ENCODE measurements around the gene RIN3.
"Not testable (repeated sequence)": the region's sequence is repeated elsewhere in the genome, so short reads cannot be mapped to it uniquely, and the experiment has no call there.

The RIN3 gene

DNA sequence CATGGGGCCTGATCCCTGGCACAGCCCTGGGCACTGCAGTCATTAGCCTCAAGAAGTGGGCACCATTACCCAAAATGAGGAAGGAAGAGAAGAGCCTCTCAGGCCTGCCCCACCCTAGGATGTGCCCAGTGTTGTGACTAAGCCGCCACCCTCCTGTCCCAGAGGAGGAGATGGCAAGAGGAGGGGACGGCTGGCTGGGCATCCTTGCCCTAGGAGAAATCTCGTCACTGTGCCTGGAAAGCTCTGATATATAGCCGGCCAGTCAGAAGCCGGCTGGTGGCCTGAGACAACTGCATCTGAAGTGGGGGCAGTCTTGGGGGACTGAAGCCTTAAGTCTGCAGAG lies 119.7 kb downstream of the RIN3 start:
- DNase-seq, result no peak

DNA sequence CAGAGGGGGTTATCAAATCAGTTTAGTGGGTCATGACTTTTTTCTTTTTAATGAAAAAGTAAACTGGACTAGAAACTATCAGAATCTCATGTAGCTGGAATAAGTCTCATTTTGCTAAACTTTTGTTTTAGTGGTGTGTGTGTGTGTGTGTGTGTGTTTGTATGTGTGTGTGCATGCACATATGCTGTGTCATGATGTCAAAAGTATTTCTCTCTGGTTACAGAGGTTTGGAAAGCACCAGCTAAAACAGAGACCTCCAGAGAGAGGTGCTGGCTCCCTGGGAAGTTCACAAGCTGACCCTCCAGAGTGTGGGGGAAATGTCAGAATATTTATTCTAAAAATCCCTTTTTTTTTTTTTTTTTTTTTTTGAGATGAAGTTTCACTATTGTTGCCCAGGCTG lies 120.1 kb downstream of the RIN3 start:
- no peak for DNase-seq

DNA sequence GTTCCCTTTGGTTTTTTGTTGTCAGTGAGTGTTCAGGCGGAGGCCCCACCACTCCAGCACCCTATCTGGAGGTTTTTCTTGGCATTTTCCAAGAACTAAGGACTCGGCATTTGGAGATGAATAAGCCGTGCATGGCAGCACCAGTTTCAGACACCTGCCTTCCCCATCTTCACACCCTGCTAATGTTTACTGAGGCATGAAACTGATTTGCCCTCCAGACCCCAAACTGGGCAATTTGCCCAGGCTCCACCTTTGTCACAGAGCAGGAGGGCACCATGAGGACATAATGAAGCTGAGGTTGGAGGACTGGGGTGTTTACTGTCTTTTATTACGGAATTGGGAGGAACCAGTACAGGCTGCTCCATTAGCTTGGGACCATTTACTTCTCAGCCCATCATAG lies 121.5 kb downstream of the RIN3 start:
- DNase-seq, result no peak

DNA sequence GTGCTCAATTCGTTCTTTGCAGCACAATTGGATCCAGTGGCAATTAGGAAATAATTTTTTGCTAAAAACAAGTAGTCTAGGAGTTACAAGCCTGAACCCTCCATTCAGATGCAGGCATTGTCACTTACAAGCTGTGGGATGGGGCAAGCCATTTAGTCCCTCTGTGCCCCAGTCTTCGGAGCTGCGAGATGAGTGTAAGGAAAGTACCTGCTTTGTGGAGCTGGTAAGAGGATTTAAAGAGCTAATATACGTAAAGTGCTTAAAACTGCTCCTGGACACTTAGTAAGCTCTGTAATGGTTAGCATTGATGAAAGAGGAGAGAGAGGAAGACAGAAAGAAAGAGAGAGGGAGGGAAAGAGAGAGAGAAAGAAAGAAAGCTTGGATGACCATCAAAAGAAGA lies 122.3 kb downstream of the RIN3 start:
- DNase-seq, result no peak

DNA sequence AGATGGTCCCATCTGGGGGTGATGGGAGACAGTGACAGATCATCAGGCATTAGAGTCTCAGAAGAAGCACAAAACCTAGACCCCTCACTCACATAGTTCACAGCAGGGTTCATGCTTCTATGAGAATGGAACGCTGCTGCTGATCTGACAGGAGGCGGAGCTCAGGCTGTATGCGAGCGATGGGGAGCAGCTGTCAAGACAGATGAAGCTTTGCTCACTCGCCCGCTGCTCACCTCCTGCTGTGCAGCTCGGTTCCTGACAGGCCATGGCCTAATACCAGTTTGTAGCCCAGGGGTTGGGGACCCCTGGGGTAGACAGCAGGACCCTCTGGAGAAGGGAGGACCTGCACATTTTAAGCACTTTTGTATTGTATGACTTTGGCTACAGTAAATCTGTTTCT lies 123.6 kb downstream of the RIN3 start:
- DNase-seq, result no peak

DNA sequence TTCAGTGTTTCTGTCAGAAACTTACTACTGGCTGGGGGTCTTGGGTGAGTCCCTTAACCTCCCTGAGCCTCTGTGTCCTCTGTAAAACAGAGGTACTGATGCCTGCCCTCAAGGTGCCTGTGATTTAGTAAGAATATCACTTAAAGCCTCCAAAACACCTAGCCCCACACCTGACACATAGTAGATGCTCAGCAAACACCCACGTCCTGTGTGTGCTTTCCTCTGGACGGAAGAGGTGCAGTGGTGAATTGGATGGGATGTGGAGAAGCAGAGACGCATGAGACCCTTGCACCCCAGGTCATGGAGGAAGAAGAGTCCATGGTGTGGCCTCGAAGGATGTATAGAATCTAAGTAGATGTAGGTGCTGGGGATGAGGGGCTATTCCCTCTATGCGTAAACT lies 124.3 kb downstream of the RIN3 start:
- DNase-seq, result no peak

DNA sequence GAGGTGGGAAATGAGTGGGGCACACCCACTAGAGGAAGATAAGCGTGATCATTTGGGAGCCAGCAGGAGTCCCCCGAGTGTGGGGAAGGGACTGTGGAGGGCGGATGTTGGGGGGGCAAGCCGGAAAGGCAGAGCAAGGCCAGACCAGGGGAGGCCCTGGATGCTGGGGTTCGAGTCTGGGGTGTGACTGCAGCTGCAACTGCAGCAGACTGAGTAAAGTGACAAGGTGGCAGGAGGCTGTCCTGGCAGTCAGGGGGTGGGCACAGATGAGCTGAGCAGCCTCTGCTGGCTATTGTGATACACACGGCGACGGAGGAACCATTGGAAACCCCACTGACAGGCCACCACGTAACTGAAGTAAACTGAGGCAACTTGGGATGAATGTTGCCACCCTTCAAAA lies 124.7 kb downstream of the RIN3 start:
- DNase-seq, result no peak

DNA sequence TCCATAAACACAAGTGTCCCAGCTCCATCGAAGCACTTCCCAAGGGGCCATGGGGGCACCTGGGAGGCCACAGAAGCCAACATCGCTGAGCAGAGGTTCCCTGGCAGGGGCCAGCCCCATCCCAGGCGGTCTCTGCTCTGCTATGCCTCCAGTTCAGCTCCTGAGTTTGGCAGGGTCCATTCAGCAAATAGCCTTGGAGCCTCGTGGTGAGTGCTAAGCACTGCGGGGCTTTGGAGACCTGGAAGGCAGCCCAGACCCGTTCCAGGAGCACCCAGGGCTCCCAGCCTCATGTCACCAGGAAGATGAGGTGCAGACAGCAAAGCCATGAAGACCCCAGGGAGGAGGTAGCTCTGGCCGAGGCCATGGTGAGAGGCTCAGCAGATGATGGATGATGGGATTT lies 125.3 kb downstream of the RIN3 start:
- no peak for DNase-seq

DNA sequence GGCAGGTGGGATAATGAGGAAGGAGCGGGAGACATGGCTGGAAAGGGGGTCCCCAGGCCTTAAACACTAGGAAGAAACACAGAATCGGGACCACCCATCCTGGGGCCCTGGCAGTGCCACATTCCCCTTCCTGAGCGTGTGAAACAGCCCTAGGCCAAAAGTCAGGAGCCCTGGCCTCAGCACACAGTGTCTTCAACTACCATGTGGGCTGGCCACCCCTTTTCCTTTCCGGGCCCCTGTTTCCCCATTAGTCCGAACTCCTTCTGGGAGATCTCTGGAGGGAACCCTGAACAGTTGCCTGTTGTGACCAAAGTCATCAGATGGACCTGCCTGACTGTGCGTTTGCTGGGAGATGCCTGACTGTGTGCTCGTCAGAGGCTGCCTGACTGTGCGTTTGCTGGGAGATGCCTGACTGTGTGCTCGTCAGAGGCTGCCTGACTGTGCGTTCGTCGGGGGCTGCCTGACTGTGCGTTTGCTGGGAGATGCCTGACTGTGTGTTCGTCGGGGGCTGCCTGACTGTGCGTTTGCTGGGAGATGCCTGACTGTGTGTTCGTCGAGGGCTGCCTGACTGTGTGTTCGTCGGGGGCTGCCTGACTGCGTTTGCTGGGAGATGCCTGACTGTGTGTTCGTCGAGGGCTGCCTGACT lies 126.0 kb downstream of the RIN3 start:
- not testable (repeated sequence) for DNase-seq

DNA sequence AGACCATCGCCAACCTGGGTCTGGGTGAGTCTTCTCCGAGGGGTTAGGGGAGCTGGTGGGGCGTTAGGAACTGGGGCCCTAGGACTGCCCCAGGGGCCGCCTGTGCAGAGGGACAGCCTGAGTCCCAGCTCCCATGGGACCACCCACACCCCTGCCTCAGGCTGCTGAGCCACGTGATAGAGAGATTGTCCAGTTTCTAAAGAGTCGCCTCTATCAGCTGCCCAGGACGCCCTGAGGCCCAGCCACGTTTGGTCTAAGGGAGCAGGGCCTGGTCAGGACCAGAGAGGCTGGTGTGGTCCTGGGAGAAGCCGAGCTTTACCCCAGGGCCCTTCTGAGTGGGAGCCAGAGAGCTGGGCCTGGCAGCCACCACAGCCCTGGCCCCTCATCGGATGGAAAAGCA lies 127.7 kb downstream of the RIN3 start:
- no peak for DNase-seq

DNA sequence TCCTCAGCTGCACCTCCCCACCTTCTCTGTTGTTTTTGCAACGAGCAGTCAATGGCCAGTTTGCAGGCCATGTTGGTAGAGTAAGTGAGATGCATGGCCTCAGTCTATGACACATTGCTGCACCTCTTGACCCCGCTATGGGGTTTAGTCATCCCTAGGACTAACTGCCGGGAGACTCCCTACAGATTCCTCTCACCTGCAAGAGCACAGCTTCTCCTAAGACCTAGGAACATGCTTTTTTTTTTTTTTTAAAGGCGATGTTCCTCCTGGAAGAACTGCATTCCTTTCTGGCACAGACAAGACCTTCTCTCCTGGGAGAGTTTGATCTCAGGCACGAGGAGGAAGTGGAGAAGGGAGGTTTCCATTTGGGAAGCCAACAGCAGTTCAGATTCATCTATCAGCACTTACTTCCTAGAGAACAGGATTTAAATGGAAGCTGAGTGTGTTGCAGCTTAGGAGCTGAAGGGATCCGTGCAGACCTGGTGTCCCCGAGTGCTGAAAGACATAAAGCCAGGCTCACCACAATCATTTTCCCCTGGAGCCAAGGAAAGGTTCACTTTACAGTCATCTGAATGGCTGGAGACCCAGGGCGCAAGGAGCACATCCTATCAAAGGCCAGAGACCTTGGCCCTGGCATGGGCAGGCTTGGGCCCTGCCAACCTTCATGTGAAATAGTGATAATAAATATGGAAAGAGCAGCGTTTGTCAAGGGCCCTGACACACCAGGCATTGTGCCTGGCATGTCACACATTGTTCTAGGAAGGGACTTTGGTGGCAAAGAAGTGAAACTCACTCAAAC lies 130.8 kb downstream of the RIN3 start:
- DNase-seq, result no peak

DNA sequence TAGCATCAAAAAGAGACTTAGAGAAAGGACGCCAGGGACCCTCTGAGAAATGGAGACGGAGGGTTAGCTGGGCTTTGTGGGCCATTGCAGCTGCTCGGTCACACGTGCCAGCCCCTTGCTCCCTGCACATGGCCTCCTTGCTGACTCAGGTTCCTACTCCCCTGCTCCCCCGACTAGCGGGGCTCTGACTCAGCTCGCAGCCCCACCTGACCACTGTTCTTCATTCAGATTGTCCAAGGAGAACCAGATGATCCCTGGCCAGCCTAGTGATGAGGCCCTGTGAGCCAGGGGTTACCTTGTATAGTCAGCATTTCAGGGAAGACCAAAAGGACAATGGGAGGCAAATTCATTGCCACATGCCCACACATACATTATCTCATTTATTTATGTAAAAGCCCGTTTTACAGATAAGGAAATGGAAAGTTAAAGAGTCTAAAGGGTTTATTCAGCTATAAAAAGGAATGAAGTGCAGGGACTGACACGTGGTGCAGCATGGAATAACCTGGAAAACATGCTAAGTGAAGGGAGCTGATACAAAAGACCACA lies 131.5 kb downstream of the RIN3 start:
- DNase-seq, result no peak

DNA sequence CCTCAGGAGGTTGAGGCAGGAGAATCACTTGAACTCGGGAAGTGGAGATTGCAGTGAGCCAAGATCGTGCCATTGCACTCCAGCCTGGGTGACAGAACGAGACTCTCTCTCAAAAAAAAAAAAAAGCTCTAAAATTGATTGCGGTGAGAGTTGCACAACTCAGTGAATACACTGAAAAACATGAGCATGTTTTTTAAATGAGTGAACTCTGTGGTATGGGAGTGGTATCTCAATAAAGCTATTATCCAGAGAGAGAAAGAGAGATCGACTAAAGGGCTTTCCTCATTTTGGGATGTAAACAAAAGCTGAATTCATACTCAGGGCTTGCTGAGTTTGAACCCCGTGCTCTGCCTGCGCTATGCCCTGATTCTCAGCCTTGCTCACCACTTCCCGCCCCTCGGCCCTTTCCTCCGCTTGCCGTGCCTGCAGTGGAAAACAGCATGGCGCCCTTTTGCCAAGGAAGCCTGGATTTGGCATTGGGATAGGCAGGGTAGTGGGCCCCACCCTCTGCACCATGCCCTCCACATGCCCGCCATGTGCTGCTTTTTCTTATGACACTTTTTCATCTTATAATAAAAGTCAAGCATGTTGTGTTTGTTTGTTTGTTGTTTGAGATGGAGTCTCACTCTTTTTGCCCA lies 132.4 kb downstream of the RIN3 start:
- no peak for DNase-seq

DNA sequence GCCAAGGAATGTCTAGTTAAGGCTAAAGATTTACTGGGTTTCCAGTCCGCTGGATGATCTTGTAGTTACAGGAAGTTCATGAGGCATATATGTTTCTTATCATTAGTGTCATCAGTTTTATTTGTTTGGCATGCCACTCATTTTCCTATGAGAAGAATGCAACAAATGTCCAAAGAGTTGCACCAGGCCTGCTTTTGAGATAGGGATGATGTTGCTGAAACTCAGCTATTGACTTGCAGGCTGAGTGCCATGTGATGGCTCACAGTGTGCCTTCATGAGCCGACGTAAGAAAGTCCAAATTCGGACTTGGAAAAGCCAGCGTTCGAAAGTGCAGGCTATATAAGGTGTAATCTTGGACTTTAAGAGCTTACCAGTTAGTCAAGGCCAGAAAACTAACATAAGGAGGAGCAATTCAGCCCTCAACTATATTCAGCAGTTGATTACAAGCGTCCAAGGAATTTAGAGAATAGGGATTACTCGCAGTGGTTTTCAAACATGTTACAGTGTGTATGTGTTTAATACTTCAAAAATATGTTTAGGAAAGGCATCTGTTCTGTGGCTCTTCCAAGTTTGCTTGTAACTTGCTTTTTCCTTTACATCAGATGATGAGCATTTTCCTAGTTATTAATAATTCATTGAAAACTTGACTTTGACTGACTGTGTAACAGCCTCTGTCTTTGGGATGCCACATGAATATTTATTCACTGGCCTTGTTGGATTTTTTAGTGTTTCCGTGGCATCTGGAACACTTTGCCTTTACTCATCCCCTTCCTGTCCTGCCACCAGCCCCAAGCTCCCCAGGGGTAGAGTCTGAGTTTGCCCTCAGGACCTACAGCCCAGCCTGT lies 133.6 kb downstream of the RIN3 start:
- no peak for DNase-seq

DNA sequence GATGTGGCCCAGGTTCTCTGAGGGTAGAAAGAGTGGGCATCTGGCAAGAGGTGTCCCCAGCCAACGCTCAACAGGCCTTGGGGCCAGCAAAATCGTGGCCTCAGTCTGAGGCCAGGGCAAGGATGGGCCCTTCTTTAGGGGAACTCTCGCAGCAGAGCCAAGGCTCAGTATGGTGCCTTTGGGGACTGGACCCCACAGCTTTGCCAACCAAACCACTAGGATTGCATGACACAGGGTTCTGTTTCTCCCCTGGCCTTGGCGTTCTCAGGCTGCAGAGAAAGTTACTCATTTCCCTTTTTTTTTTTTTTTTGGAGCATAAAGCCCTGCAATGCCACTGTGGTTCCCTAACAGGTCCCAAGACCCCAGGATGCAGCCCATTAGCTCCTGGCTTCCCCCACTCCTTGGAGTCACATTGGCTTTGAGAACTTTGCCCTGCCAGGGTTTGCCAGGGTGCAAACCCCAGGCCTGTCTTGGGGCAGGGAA lies 134.3 kb downstream of the RIN3 start:
- no peak for DNase-seq

DNA sequence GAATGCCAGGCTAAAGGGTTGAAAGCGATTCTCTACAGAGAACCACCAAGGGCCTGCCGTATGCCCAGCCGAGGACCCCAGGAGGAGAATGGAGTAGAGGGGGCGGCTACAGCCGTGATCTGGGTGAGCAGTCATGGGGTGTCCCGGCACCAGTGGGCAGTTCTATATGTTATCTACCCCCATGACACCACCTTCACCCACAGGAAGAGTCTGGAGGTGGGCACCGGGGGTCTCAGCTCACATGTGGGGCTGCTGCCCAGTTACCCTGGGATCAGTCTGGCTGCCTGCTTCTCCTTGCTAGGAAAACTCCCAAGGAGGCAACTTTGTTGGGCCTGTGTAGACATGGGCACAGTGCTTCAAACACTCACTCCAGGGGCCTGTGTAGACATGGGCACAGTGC lies 135.5 kb downstream of the RIN3 start:
- no peak for DNase-seq

DNA sequence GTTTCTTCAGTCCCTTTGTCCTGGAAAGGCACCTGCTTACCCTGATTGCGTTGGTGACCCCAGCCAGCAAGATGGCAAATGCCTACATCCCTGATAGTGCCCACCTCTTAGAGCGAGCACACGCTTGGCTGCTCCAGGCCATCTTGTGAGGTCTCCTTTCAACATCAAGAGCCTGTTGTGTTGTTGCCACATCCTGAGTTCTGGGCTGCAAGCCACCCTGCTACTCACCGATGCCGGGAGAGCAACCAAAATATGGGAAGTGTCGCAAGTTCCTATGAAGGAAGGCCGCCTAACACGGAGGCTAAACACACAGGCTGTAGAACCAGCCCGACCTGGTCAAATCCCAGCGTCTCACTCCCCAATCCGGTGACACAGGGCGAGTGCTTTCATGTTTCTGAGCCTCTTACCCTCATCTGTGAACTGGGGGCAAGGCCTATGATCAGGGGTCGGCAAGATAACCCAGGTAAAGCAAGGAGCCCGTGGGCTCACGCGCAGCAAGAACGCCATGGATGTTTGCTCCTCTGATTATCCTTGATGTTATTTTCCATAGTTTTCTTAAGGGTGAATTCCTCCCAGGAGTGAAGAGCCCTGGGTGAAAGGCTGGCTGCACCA lies 136.5 kb downstream of the RIN3 start:
- DNase-seq, result no peak

DNA sequence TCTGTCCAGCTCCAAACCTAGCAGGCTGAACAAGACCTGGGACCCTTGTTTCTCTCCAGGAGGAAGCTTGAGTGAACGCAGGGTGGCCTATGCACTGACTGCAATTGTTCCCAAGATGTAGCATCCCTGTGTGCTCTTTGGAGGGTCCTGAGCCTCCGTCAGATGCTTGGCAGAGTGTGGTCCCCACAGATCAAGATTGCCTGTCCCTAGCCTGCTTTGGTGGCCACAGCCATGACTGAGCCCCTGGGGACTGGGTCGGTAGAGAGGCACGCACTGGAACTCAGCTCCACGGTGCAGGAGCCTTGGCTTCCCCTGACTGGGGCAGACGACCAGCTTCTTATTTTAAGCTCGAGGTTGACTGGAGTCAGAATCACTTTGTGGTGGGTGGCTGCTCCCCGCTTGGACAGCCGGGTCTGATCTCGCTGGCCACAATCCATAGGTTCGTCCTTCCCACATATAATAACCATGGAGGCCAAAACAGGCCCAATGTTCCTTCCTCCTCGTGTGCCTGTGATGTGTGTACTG lies 137.1 kb downstream of the RIN3 start:
- no peak for DNase-seq

DNA sequence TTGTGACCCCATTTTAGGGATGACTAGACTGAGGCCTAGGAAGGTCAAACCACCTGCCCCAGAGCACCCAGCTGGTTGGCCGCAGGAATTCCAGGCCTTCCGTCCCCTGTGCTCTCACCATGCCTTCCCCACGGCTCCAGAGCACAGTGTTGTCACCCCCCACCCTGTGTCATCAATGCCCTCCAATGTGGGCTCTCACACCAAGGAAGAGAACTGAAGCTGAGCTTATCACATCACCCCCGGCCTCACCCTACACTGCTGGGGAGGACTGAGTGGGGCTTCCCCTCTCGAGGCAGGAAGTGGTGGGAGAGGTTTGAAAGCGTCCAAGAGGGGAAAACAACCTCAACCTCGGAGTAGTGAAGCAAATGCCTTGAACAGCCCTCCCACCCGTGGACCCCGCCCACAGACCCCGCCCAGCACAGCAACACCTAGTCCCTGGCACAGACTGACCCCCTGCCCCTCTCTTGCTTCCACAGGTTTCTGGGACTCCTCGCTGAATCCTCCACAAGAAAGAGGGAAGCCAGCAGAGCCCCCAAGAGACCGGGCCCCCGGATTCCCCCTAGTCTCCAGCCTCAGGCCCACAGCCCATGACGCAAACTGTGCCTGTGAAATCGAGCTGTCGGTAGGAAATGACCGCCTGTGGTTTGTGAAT lies 137.7 kb downstream of the RIN3 start:
- no peak for DNase-seq

DNA sequence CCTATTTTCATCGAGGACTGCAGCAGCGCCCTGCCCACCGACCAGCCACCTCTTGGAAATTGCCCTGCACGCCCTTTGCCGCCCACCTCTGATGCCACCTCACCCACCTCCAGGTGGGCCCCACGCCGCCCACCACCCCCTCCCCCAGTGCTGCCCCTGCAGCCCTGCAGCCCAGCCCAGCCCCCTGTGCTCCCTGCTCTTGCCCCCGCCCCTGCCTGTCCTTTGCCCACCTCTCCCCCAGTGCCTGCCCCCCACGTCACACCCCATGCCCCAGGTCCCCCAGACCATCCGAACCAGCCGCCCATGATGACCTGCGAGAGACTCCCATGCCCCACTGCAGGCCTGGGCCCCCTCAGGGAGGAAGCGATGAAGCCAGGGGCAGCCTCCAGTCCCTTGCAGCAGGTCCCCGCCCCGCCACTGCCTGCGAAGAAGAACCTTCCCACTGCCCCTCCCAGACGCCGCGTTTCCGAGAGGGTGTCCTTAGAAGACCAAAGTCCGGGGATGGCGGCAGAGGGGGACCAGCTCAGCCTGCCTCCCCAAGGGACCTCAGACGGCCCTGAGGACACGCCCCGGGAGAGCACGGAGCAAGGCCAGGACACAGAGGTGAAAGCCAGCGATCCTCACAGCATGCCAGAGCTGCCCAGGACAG lies 138.3 kb downstream of the RIN3 start:
- no peak for DNase-seq

Data from NCI-H1930 (cell line).